ENCODE results near the gene PRKAR2B.
"Not testable (repeated sequence)": the region's sequence is repeated elsewhere in the genome, so short reads cannot be mapped to it uniquely, and the experiment has no call there.

PRKAR2B gene

DNA sequence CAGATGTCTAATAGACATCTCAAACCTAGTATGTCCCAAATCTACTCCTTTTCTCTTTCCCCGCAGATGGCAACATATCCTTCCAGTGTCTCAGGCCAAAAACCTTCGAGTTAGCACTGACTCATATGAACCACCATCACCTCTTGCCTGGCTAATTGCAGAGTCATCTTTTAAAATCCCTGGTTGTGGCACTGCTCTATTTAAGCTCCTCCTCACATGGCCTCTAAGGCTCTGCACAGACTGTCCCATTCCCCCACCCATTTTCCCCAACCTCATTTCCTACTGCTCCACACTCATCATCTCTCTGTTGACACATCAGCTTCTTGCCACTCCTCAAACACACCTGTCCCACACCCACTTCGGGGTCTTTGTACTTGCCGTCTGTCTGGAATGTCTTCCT is 107.5 kb downstream of the PRKAR2B start:
- no peak for DNase-seq (ENCODE audit: low spot score)
- H3K4me3 ChIP-seq, result no peak overlapping the region
- no peak overlapping the region for H3K27ac ChIP-seq
- TF ChIP-seq, protein P1, sequence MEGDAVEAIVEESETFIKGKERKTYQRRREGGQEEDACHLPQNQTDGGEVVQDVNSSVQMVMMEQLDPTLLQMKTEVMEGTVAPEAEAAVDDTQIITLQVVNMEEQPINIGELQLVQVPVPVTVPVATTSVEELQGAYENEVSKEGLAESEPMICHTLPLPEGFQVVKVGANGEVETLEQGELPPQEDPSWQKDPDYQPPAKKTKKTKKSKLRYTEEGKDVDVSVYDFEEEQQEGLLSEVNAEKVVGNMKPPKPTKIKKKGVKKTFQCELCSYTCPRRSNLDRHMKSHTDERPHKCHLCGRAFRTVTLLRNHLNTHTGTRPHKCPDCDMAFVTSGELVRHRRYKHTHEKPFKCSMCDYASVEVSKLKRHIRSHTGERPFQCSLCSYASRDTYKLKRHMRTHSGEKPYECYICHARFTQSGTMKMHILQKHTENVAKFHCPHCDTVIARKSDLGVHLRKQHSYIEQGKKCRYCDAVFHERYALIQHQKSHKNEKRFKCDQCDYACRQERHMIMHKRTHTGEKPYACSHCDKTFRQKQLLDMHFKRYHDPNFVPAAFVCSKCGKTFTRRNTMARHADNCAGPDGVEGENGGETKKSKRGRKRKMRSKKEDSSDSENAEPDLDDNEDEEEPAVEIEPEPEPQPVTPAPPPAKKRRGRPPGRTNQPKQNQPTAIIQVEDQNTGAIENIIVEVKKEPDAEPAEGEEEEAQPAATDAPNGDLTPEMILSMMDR (IDR thresholded peaks at IDR 0.05), result no peak

DNA sequence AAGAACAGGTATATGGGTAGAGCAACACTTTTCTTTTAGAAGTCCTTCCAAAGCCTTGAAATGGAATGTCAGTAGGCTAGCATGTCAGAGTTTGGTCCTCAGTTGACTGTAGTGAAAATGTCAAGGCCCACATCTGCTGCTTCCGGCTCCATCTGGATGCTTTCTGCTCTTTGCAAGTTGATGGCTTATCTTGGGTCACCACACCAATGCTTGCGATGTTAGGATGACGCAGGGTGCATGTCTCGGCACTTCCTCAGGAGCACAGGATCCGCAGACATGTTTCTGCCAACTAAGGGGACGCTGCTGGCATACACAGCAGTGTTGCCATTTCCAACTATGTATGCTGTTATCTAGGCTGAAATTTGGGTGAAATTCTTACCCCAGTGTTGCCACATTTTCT is 110.3 kb downstream of the PRKAR2B start:
- H3K4me3 ChIP-seq, result no peak overlapping the region
- H3K27ac ChIP-seq, result no peak overlapping the region
- TF ChIP-seq, protein P1 (IDR thresholded peaks at IDR 0.05), result no peak
- DNase-seq (ENCODE audit: low spot score), result no peak

DNA sequence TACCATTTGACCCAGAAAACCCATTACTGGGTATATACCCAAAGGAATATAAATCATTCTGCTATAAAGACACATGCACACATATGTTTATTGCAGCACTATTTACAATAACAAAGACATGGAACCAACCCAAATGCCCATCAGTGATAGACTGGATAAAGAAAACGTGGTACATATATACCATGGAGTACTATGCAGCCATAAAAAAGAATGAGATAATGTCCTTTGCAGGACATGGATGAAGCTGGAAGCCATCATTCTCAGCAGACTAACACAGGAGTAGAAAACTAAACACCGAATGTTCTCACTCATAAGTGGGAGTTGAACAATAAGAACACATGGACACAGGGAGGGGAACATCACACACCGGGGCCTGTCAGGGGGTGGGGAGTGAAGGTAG is 111.2 kb downstream of the PRKAR2B start:
- not testable (repeated sequence) for DNase-seq (ENCODE audit: low spot score); H3K27ac ChIP-seq; H3K4me3 ChIP-seq

DNA sequence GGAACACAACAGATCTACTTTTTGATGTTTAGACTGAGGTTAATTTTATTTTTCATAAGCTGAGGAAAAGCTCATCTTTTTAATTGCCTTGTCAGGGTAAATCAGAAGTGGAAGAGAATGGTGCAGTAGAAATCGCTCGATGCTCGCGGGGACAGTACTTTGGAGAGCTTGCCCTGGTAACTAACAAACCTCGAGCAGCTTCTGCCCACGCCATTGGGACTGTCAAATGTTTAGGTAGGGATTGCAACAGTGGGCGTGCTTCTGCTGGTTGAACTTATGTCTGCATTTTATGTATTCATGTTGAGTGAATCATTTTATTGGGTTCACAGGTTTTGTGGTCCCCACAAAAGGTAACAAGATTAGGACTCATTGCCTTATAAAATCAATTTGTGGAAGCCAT is 112.6 kb downstream of the PRKAR2B start:
- no peak overlapping the region for H3K27ac ChIP-seq
- no peak for DNase-seq (ENCODE audit: low spot score)
- TF ChIP-seq, protein P1 (IDR thresholded peaks at IDR 0.05), result no peak
- H3K4me3 ChIP-seq, result no peak overlapping the region

DNA sequence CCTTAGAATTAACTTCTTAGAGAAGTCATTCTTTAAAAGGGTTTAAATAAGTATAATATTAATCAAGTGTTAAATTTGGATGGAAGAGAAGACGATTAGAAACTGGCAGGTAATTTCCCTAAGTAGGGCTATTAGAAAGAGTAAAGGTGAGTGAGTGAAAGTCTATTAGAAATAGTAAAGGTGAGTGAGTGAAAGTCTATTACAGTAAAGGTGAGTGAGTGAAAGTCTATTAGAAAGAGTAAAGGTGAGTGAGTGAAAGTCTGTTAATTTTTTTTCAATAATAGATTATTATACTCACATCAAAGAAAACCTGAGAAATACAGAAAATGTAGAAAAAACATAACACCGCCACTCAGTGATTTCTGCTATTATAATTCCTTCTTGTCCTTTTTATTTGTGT is 113.5 kb downstream of the PRKAR2B start:
- no peak overlapping the region for H3K27ac ChIP-seq
- no peak for DNase-seq (ENCODE audit: low spot score)
- H3K4me3 ChIP-seq, result no peak overlapping the region
- TF ChIP-seq, protein P1 (IDR thresholded peaks at IDR 0.05), result no peak

DNA sequence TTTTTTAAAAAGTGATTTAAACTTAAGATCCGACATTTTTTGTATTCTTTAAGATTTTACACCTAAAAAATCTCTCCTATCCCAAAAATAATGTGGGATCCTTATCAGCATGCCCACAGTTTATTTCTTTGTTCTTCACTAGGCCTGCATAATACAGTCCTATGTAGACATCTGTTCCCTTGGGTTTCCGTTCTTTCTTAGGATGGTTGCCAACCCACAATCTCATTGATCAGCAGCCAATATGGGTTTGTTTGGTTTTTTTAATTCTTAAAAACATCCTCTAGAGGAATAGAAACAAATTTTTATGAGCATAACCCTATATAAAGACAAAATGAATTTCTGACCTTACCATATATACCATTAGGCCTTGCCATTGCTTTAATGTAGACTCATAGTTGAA is 115.9 kb downstream of the PRKAR2B start:
- TF ChIP-seq, protein P1 (IDR thresholded peaks at IDR 0.05), result no peak
- Histone ChIP-seq H3K27ac (no peak overlapping the region), H3K4me3 (no peak overlapping the region)
- no peak for DNase-seq (ENCODE audit: low spot score)

DNA sequence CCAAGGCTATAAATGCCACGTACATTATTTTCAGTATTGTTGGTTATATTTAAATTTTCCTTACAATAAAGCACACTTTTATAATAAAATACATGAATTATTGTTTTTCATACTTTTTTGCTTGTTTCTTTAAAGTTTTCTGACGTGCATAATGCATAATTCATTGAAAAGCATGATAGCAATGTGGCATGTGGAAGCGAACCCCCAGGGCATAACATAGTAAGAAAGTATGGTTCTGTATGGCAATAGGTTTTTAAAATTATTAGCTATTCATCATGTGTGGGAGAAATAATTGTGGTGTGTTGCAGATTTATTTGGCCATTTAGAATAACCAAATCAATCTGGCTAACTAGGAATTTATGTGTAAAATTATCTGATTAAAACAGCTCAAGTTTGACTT is 116.9 kb downstream of the PRKAR2B start:
- TF ChIP-seq, protein P1 (IDR thresholded peaks at IDR 0.05), result no peak
- Histone ChIP-seq H3K27ac (no peak overlapping the region), H3K4me3 (no peak overlapping the region)
- no peak for DNase-seq (ENCODE audit: low spot score)

DNA sequence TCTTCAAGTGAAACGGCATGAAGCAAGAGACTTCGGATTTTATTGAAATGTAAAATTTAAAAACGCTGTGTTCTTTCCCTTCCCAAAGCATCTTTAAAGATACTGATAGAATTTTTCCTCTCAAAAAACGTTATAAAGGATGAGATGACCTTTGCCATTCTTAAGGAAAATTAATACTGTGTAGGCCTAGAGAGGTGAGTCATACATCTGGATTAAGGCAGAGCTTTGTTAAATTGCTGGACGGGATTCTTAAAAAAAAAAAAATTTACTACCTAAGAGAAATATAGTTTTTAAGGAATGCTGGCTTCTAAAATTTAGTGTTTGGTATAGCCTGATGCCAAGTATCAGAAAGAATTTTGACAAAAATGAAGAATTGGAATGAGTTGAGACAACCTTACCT is 118.0 kb downstream of the PRKAR2B start:
- TF ChIP-seq, protein P1 (IDR thresholded peaks at IDR 0.05), result no peak
- H3K27ac ChIP-seq, result no peak overlapping the region
- DNase-seq (ENCODE audit: low spot score), result no peak

More for the DNA sequence above, 118.0 kb downstream of the PRKAR2B start:
- no peak overlapping the region for H3K4me3 ChIP-seq

All from coronary artery (tissue), 2 donors.